HEK293 (cell line): ENCODE results near the gene ARMC3.

ENCODE experiments used
- RBAK ChIP-seq: fragments of 450-650 bp; formaldehyde crosslinking; IDR thresholded peaks from 2 replicates; pipeline ENCODE4 v1.5.1; 2016; ENCODE audit warnings: missing biosample characterization, missing genetic modification characterization
- SP7 ChIP-seq: fragments of 450-650 bp; formaldehyde crosslinking; IDR thresholded peaks from 2 replicates; pipeline ENCODE4 v1.5.1; 2016; ENCODE audit warnings: missing biosample characterization, missing genetic modification characterization
- YY1 ChIP-seq: fragments of 450-650 bp; formaldehyde crosslinking; IDR thresholded peaks from 2 replicates; pipeline ENCODE4 v1.5.1; 2018; ENCODE audit warnings: missing biosample characterization, missing genetic modification characterization
- ZBTB7A ChIP-seq: fragments of 450-650 bp; formaldehyde crosslinking; IDR thresholded peaks from 2 replicates; pipeline ENCODE4 v1.5.1; 2016; ENCODE audit warnings: low read depth, missing biosample characterization, missing genetic modification characterization
- ZBTB8A ChIP-seq: fragments of 450-650 bp; formaldehyde crosslinking; IDR thresholded peaks from 2 replicates; pipeline ENCODE4 v1.5.1; 2016; ENCODE audit warnings: missing biosample characterization, missing genetic modification characterization
- ZFP41 ChIP-seq: fragments of 450-650 bp; formaldehyde crosslinking; IDR thresholded peaks from 2 replicates; pipeline ENCODE4 v1.5.1; 2016; ENCODE audit warnings: missing biosample characterization, missing genetic modification characterization, borderline replicate concordance
- ZNF24 ChIP-seq: fragments of 450-650 bp; formaldehyde crosslinking; IDR thresholded peaks from 2 replicates; pipeline ENCODE4 v1.5.1; 2016; ENCODE audit warnings: missing biosample characterization, missing genetic modification characterization
- ZNF274 ChIP-seq, 2 experiments: fragments of 200-500 bp in 1 of 2; fragments of 450-650 bp in 1 of 2; sonication (Bioruptor generic) in 1 of 2; formaldehyde crosslinking in 1 of 2; IDR thresholded peaks; 2 replicates each; pipeline versions ENCODE4 v1.5.1 to v1.6.1; 2014 to 2016; ENCODE audit warnings: borderline replicate concordance in 1 of 2, inconsistent platforms in 1 of 2, low read length in 1 of 2, missing biosample characterization in 1 of 2, missing genetic modification characterization in 1 of 2
- ZNF768 ChIP-seq: fragments of 450-650 bp; formaldehyde crosslinking; IDR thresholded peaks from 2 replicates; pipeline ENCODE4 v1.5.1; 2018; ENCODE audit warnings: missing biosample characterization, mild to moderate bottlenecking, missing genetic modification characterization
- TF ChIP-seq, protein P1 (sequence below): fragments of 450-650 bp; formaldehyde crosslinking; IDR thresholded peaks from 2 replicates; pipeline ENCODE4 v1.5.1; 2016; ENCODE audit warnings: missing biosample characterization, missing genetic modification characterization
- TF ChIP-seq, protein P2 (sequence below): IDR thresholded peaks from 2 replicates; pipeline ENCODE4 v1.6.1; 2011; ENCODE audit warnings: mild to moderate bottlenecking, low read depth, low read length, borderline replicate concordance
- TF ChIP-seq, protein P3 (sequence below): fragments of 450-650 bp; formaldehyde crosslinking; IDR thresholded peaks from 2 replicates; pipeline ENCODE4 v1.5.1; 2016; ENCODE audit warnings: missing biosample characterization, missing genetic modification characterization
- TF ChIP-seq, protein P4 (sequence below): sonication (generic); formaldehyde crosslinking; IDR thresholded peaks from 2 replicates; pipeline ENCODE4 v1.8.1; 2022; ENCODE audit warnings: mild to moderate bottlenecking, moderate library complexity, missing genetic modification reagents

DNA sequence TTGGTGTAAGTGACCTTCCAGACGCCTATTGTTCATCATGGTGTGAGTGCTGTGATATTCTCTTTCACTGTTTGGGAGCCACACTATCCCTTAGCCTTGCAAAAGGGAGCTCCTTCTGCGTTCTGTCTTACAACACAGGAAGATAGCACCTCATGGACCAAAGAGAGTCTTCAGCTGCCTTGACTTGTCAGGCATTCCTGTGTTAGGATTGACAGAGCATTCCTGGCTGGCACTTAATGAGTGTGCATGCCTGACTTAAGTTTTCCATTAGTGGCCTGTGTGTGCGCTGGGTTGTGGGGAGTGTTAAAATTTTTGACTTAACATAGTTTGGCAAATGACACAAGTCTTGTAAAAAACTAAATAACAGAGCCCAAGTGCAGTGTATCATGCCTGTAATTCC lies 145.7 kb downstream of the ARMC3 start:
- no peak for TF ChIP-seq ZBTB7A (tag by site-specific recombination)
- TF ChIP-seq, protein P1, sequence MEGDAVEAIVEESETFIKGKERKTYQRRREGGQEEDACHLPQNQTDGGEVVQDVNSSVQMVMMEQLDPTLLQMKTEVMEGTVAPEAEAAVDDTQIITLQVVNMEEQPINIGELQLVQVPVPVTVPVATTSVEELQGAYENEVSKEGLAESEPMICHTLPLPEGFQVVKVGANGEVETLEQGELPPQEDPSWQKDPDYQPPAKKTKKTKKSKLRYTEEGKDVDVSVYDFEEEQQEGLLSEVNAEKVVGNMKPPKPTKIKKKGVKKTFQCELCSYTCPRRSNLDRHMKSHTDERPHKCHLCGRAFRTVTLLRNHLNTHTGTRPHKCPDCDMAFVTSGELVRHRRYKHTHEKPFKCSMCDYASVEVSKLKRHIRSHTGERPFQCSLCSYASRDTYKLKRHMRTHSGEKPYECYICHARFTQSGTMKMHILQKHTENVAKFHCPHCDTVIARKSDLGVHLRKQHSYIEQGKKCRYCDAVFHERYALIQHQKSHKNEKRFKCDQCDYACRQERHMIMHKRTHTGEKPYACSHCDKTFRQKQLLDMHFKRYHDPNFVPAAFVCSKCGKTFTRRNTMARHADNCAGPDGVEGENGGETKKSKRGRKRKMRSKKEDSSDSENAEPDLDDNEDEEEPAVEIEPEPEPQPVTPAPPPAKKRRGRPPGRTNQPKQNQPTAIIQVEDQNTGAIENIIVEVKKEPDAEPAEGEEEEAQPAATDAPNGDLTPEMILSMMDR (tag by site-specific recombination), result no peak
- TF ChIP-seq, protein P2, sequence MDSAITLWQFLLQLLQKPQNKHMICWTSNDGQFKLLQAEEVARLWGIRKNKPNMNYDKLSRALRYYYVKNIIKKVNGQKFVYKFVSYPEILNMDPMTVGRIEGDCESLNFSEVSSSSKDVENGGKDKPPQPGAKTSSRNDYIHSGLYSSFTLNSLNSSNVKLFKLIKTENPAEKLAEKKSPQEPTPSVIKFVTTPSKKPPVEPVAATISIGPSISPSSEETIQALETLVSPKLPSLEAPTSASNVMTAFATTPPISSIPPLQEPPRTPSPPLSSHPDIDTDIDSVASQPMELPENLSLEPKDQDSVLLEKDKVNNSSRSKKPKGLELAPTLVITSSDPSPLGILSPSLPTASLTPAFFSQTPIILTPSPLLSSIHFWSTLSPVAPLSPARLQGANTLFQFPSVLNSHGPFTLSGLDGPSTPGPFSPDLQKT, result no peak
- TF ChIP-seq ZNF24 (tag by site-specific recombination), result no peak
- TF ChIP-seq ZBTB8A (tag by site-specific recombination), result no peak
- TF ChIP-seq, protein P3, sequence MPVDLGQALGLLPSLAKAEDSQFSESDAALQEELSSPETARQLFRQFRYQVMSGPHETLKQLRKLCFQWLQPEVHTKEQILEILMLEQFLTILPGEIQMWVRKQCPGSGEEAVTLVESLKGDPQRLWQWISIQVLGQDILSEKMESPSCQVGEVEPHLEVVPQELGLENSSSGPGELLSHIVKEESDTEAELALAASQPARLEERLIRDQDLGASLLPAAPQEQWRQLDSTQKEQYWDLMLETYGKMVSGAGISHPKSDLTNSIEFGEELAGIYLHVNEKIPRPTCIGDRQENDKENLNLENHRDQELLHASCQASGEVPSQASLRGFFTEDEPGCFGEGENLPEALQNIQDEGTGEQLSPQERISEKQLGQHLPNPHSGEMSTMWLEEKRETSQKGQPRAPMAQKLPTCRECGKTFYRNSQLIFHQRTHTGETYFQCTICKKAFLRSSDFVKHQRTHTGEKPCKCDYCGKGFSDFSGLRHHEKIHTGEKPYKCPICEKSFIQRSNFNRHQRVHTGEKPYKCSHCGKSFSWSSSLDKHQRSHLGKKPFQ, result no peak
- TF ChIP-seq ZNF768 (tag by site-specific recombination), result no peak
- TF ChIP-seq, protein P4, sequence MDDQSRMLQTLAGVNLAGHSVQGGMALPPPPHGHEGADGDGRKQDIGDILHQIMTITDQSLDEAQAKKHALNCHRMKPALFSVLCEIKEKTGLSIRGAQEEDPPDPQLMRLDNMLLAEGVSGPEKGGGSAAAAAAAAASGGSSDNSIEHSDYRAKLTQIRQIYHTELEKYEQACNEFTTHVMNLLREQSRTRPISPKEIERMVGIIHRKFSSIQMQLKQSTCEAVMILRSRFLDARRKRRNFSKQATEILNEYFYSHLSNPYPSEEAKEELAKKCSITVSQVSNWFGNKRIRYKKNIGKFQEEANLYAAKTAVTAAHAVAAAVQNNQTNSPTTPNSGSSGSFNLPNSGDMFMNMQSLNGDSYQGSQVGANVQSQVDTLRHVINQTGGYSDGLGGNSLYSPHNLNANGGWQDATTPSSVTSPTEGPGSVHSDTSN (CRISPR knock-in tag), result no peak
- no peak for TF ChIP-seq ZNF274 (IDR thresholded peaks at IDR 0.05; ENCODE audit: low read length)
- no peak for TF ChIP-seq ZNF274 (tag by site-specific recombination; IDR thresholded peaks at IDR 0.05; ENCODE audit: borderline replicate concordance)
- TF ChIP-seq SP7 (tag by site-specific recombination), result no peak
- no peak for TF ChIP-seq RBAK (tag by site-specific recombination)
- no peak for TF ChIP-seq ZFP41 (tag by site-specific recombination)
- no peak for TF ChIP-seq YY1 (tag by site-specific recombination)
